ENCODE data around the gene TMC5. TPM values are rescaled to one million over a fixed set of nuclear protein-coding genes. Genes with fewer than 3 reads are reported as not detected.

The TMC5 gene
- total and polyA plus RNA-seq, 2 of the 13 experiments (the other 11 are each of a cell fraction or from before 2014, with no cell fraction given), result 0.09 to 0.41 TPM

- TF ChIP-seq PRPF4 (IDR thresholded peaks at IDR 0.05; ENCODE audit: low read depth, low read length, poor library complexity, severe bottlenecking) (no peak), KIAA2018 (CRISPR knock-in tag; IDR thresholded peaks at IDR 0.05; ENCODE audit: borderline replicate concordance) (no peak), TEF (CRISPR knock-in tag; IDR thresholded peaks at IDR 0.05) (no peak), KDM5A (IDR thresholded peaks at IDR 0.05; ENCODE audit: borderline replicate concordance, low read length) (peak; percentile 53; the same call in 1 of the 2 replicates), BRCA1 (CRISPR knock-in tag; IDR thresholded peaks at IDR 0.05) (no peak), ZNF839 (CRISPR knock-in tag; IDR thresholded peaks at IDR 0.05; ENCODE audit: borderline replicate concordance) (no peak), ZNF567 (CRISPR knock-in tag; IDR thresholded peaks at IDR 0.05; ENCODE audit: borderline replicate concordance) (no peak), PHF8 (CRISPR knock-in tag; IDR thresholded peaks at IDR 0.05) (no peak), MAFG (CRISPR knock-in tag; IDR thresholded peaks at IDR 0.05) (no peak), ZNF775 (CRISPR knock-in tag; IDR thresholded peaks at IDR 0.05; ENCODE audit: borderline replicate concordance) (no peak), HDAC6 (IDR thresholded peaks at IDR 0.05; ENCODE audit: low read depth, low read length) (no peak)
- TF ChIP-seq, protein P1, sequence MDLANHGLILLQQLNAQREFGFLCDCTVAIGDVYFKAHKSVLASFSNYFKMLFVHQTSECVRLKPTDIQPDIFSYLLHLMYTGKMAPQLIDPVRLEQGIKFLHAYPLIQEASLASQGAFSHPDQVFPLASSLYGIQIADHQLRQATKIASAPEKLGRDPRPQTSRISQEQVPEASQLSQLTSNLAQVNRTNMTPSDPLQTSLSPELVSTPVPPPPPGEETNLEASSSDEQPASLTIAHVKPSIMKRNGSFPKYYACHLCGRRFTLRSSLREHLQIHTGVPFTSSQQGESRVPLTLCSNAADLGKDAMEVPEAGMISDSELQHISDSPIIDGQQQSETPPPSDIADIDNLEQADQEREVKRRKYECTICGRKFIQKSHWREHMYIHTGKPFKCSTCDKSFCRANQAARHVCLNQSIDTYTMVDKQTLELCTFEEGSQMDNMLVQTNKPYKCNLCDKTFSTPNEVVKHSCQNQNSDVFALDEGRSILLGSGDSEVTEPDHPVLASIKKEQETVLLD (CRISPR knock-in tag; IDR thresholded peaks at IDR 0.05; ENCODE audit: low read depth), result no peak
- TF ChIP-seq, protein P2, sequence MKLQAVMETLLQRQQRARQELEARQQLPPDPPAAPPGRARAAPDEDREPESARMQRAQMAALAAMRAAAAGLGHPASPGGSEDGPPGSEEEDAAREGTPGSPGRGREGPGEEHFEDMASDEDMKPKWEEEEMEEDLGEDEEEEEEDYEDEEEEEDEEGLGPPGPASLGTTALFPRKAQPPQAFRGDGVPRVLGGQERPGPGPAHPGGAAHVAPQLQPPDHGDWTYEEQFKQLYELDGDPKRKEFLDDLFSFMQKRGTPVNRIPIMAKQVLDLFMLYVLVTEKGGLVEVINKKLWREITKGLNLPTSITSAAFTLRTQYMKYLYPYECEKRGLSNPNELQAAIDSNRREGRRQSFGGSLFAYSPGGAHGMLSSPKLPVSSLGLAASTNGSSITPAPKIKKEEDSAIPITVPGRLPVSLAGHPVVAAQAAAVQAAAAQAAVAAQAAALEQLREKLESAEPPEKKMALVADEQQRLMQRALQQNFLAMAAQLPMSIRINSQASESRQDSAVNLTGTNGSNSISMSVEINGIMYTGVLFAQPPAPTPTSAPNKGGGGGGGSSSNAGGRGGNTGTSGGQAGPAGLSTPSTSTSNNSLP (IDR thresholded peaks at IDR 0.05; ENCODE audit: low read depth, low read length), result peak; percentile 95
- TF ChIP-seq, protein P3, sequence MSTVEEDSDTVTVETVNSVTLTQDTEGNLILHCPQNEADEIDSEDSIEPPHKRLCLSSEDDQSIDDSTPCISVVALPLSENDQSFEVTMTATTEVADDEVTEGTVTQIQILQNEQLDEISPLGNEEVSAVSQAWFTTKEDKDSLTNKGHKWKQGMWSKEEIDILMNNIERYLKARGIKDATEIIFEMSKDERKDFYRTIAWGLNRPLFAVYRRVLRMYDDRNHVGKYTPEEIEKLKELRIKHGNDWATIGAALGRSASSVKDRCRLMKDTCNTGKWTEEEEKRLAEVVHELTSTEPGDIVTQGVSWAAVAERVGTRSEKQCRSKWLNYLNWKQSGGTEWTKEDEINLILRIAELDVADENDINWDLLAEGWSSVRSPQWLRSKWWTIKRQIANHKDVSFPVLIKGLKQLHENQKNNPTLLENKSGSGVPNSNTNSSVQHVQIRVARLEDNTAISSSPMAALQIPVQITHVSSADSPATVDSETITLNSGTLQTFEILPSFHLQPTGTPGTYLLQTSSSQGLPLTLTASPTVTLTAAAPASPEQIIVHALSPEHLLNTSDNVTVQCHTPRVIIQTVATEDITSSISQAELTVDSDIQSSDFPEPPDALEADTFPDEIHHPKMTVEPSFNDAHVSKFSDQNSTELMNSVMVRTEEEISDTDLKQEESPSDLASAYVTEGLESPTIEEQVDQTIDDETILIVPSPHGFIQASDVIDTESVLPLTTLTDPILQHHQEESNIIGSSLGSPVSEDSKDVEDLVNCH (CRISPR knock-in tag; IDR thresholded peaks at IDR 0.05), result peak; percentile 77; the same call in 1 of the 2 replicates
These were observed 124.6 kb downstream of the TMC5 start (continued) for GRCh38 chr16:19542138-19542821.
